22Rv1 (cell line): ENCODE measurements around the gene KCNQ1.

Experiments used
- ZFX ChIP-seq: fragments of 450-650 bp; IDR thresholded peaks from 2 replicates; pipeline ENCODE4 v1.6.1; 2017; ENCODE audit warnings: antibody characterized with exemption, borderline replicate concordance
- TF ChIP-seq, protein P1 (sequence below): fragments of 450-650 bp; IDR thresholded peaks from 2 replicates; pipeline ENCODE4 v1.5.1; 2017; ENCODE audit warnings: mild to moderate bottlenecking

DNA sequence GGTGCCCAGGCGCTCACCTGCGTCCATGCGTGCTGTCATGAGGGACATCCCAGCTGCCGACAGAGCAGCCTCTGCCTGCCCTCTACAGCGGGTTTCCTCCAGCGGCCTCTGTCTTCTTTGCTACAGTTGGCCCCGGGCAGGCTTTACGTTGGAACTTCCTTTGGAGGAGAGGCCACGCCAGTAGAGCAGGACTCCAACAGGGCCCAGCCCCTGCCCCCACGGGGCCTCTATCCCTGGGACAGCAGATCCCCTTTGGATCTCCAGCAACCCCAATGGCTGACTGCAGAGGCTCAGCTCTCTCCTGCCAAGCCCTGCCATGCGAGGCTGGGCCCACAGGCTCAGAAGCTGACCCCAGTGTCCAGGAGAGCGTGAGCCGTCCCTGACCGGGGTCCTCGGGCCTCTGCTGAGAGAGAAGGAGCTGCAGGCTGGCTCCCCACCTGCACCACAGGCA, 12.6 kb upstream of the KCNQ1 start:
- no peak for TF ChIP-seq ZFX
- TF ChIP-seq, protein P1, sequence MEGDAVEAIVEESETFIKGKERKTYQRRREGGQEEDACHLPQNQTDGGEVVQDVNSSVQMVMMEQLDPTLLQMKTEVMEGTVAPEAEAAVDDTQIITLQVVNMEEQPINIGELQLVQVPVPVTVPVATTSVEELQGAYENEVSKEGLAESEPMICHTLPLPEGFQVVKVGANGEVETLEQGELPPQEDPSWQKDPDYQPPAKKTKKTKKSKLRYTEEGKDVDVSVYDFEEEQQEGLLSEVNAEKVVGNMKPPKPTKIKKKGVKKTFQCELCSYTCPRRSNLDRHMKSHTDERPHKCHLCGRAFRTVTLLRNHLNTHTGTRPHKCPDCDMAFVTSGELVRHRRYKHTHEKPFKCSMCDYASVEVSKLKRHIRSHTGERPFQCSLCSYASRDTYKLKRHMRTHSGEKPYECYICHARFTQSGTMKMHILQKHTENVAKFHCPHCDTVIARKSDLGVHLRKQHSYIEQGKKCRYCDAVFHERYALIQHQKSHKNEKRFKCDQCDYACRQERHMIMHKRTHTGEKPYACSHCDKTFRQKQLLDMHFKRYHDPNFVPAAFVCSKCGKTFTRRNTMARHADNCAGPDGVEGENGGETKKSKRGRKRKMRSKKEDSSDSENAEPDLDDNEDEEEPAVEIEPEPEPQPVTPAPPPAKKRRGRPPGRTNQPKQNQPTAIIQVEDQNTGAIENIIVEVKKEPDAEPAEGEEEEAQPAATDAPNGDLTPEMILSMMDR: no peak
